Fibroblast of skin of abdomen (primary cell): ENCODE measurements around the gene ADGRV1.
"Not testable (repeated sequence)": the region's sequence is repeated elsewhere in the genome, so short reads cannot be mapped to it uniquely, and the experiment has no call there.

Experiments
- DNase-seq: peaks from one replicate; pipeline ENCODE4 v3.0.0-alpha.2; 2013

ADGRV1 gene

DNA sequence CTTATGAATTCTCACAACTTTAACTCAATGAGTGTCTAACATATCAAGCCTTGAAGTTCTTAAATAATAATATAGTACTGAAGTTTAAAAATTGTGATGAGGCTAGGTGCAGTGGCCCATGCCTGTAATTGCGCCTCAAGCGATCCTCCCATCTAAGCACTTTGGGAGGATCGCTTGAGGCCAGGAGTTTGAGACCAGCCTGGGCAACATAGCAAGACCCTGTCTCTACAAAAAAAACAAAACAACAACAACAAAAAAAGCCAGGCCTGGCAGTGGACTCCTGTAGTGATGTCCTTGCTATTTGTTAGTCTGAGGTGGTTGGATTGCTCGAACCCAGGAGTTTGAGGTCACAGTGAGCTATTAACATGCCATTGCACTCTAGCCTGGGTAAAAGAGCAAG lies 98.4 kb downstream of the ADGRV1 start:
- DNase-seq: no peak

- no peak for DNase-seq
Observed at GRCh38 chr5:90657788-90658187, 99.2 kb downstream of the ADGRV1 start.

GRCh38 chr5:90658620-90659019 lies 100.0 kb downstream of the ADGRV1 start:
- DNase-seq: no peak

- not testable (repeated sequence) for DNase-seq
Observed at GRCh38 chr5:90668079-90668565, 109.5 kb downstream of the ADGRV1 start.

- no peak for DNase-seq
Observed at GRCh38 chr5:90675222-90675621, 116.6 kb downstream of the ADGRV1 start.

- no peak for DNase-seq
Observed at GRCh38 chr5:90680921-90681563, 122.4 kb downstream of the ADGRV1 start.

DNA sequence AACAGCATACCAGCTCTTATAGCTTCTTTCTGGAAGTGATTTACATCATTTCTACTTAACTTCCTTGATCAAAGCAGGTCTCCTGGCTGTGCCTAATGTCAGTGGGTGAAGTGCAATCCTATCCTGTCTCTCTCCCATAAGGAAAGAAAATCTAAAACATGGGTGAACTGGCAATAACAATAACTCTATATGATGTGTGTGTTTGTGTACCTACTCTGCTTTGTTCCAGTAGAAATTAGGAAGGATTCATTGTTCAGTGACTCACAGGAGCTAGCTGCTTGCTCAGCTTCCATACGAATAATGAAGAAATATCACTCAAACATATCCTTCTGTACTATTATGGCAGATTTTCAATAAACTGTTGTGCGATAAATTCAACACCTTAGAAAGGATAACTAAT lies 123.7 kb downstream of the ADGRV1 start:
- DNase-seq: no peak

DNA sequence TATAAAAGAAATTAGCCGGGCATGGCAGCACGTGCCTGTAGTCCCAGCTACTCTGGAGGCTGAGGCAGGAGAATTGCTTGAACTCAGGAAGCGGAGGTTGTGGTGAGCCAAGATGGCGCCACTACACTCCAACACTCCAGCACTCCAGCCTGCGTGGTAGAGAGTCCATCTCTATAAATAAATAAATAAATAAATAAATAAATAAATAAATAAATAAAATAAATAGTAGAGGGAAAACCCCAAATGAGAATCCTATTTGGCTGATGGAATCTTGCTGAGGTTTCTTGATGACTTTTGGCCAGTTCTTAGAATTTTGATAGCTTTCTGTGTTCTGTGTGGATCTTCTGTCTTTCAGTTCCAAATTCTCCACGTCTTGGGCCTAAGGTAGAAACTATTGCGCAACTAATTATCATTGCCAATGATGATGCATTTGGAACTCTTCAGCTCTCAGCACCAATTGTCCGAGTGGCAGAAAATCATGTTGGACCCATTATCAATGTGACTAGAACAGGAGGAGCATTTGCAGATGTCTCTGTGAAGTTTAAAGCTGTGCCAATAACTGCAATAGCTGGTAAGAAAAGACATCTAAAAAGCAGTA lies 126.9 kb downstream of the ADGRV1 start:
- no peak for DNase-seq

- not testable (repeated sequence) for DNase-seq
Observed at GRCh38 chr5:90686363-90686762, 127.8 kb downstream of the ADGRV1 start.

DNA sequence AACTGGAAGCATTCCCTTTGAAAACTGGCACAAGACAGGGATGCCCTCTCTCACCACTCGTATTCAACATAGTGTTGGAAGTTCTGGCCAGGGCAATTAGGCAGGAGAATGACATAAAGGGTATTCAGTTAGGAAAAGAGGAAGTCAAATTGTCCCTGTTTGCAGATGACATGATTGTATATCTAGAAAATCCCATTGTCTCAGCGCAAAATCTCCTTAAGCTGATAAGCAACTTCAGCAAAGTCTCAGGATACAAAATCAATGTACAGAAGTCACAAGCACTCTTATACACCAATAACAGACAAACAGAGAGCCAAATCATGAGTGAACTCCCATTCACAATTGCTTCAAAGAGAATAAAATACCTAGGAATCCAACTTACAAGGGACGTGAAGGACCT lies 128.9 kb downstream of the ADGRV1 start:
- DNase-seq: not testable (repeated sequence)

DNA sequence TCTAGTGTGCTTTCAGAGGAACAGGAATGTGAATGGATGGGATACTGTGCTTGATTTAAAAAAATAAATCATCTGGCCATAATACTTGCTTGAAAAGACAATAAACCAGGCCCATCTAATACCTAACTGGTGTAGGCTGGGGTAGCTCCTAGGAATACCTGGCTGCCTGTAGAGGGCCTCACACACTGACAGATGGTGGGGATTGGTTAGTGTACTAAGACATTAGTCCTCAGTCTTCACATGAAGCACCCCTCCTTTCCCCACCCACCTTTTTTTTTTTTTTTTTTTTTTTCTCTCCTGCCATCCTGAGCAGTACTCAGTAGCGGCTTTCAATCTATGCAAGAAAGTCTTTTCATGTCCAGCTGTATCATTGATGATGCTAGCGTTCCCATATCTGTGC lies 130.5 kb downstream of the ADGRV1 start:
- no peak for DNase-seq

- DNase-seq: no peak
Observed at GRCh38 chr5:90690307-90690706, 131.7 kb downstream of the ADGRV1 start.

DNA sequence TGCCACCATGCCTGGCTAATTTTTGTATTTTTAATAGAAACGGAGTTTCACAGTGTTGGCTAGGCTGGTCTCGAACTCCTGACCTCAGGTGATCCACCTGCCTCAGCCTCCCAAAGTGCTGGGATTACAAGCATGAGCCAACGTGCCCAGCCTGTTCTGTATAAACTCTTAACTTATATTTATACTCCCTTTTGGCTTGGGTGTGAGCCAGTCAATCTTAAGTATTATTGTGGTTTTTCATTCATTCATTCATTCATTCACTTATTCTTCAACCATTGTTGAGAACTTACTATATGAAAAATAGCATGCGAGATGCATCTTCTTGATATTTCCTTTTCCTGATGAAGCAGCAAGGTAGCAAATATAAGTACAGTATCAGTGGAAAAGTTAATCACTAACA lies 132.9 kb downstream of the ADGRV1 start:
- no peak for DNase-seq

GRCh38 chr5:90696153-90696552 lies 137.6 kb downstream of the ADGRV1 start:
- DNase-seq: no peak

DNA sequence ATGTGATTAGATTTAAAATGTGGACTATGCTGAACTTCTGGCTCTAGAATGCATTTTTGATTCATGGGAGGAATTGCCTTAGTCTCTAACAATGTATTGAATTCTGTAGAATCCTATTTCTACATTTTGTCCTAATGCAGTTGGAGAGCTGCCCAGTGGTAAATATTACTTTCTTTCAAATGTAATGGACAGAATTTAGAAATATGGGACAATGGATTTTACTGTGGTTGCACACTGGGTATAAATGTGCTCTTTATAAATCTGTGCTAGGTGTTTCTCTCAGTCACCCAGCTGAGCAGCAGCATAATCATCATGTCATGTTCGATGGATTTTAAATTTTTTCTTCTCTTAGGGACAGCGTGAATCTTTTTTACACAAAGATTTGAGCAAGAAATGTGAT lies 141.7 kb downstream of the ADGRV1 start:
- DNase-seq: no peak

DNA sequence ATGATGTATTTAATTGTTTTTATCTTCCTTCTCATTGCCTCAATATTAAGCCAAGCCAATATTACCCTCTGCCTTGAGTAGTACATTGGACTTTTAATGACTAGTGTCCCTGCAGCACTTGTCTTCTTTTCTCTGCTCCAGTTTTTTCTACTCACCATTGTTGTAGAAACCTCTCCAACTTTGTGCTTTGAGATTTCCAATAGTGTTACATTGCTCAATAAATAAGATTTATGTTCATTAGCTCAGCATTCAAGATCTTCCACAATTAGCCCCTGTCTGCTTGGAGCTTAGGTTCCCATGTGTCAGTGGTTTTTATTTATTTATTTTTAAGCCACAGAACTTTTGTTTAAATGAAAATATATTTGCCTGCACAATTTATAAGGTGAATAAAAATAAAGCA lies 145.3 kb downstream of the ADGRV1 start:
- DNase-seq: no peak

DNA sequence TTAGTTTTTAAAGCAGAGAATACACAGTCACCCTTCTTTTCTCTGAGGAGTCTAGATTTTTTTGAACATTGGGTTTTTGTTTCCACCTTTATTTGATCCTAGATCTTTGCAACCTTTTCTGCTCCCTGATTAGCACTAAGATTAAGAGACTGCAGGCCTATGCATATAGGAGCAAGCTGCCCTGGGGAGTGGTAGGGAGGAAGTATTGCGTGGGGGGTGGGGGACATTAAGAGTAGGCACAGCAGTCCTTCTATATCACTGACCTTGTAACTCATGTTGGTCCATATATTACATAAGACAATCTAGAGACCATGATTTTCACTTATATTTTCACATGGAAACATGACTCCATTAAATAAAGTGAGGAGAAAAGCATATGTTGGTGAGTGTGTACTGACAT lies 149.1 kb downstream of the ADGRV1 start:
- DNase-seq: no peak

- DNase-seq: peak; percentile 61
Observed at GRCh38 chr5:90709323-90710155, 150.9 kb downstream of the ADGRV1 start.

DNA sequence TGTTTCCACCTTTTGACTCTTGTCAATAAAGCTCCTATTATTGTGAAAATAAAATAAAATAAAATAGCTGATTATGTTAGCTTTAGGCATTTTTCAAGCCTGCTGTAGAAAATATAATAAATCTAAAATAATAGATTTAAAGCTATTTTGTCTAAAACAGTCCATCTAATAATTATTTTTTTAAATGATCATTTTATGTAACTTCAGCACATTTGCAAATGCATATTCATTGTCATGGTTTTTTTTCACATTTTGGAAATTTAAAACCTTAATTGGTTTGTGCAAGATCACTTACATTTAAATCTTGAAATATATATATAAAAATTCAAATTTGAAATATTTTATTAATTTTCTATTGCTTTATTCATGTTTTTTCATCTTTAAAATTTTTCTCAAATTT lies 159.8 kb downstream of the ADGRV1 start:
- DNase-seq: no peak

DNA sequence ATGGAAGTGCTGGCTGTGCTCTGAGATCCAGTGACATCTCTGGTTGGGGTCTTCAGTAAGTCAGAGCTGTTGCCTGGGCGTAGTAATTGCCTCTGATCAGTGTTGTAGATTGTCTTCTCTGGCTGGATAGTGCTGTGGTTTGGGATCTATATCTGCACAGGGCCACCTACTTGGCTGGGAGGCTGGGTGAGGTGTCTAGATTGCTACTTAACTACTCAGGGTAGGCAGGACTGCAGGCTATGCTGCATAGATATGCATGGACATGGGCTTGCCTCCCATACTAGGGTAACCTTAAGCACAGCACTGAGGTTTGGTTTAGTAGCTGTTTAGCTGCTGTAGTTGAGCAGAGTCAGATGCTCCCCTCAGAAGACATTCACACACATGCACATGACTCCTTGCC lies 181.0 kb downstream of the ADGRV1 start:
- no peak for DNase-seq

- DNase-seq: no peak
Observed at GRCh38 chr5:90740244-90740799, 181.7 kb downstream of the ADGRV1 start.

DNA sequence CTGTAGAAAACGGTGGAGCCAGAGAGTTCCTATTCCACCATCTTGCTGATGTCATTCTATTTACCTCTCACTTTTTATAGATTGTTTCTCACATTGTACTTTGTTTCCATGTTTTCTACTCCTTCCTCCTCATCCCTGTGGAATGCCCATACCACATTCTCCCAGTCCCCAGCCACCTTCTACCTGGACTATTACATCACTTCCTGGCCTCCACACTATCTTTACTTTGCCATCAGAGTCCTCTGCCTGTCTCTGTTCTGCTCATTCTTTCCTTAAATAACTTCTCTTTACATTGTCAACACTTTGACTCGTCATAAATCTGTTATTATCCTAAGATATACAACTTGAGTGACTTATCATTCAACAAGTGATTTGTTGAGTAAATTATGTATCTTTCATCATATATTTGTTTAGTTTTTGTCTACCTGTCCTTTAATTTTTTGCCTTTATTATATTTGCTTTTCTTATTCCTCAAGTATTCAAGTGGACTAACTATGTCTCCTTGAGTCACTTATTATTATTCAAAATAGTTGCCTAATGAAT lies 182.5 kb downstream of the ADGRV1 start:
- DNase-seq: no peak

- no peak for DNase-seq
Observed at GRCh38 chr5:90746119-90746518, 187.5 kb downstream of the ADGRV1 start.
